ENCODE data around the gene PIEZO2.

GRCh38 chr18:10785798-10786197 is 363.6 kb downstream of the PIEZO2 start:
- TF ChIP-seq CTCF (IDR thresholded peaks at IDR 0.05) = no peak
- TF ChIP-seq ATF3 (CRISPR knock-in tag; conservative IDR thresholded peaks at IDR 0.05) = no peak
- no peak for TF ChIP-seq USF2 (CRISPR knock-in tag; IDR thresholded peaks at IDR 0.05)
- TF ChIP-seq MAX (CRISPR knock-in tag; IDR thresholded peaks at IDR 0.05) = no peak
